ENCODE data around the gene CDYL.

The CDYL gene

DNA sequence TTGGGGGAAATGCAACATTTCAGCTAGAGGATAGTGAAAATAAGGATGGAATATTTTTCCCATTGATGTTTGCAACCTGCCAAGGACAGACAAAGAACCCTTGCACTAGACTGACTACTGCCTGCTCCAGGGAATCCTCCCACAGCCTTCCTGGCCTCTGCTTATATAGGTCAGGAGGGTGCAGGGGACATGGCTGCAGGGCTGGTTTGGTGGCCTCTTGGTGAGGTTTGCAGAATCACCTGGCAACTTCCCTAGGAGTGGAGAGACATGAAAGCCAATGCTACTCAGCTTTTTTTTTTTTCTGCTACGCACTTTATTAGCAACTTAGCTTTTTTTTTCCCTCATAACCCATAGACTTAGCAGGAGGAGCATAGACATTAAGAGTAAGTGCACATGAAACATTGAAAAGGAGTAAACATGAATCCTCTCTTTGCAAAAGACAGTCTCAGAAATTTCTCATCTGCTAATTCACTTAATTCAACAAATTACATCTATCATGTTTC lies 39.8 kb upstream of the CDYL start:
- H3K79me2 ChIP-seq (ENCODE audit: insufficient read depth, low read depth): no peaks in the 10 kb centered on the region
- H3K4me2 ChIP-seq: no peak overlapping the region
- no peaks in the 10 kb centered on the region for H3K4me1 ChIP-seq (ENCODE audit: low read depth, poor library complexity, severe bottlenecking)
- H3K27ac ChIP-seq: no peak overlapping the region
- no peak overlapping the region for H2AFZ ChIP-seq (ENCODE audit: low read depth)
- H3K4me3 ChIP-seq (IDR thresholded peaks at IDR 0.05; ENCODE audit: insufficient read depth, low read depth, low read length): no peak overlapping the region
- no peak for TF ChIP-seq CTCF (conservative IDR thresholded peaks at IDR 0.05; ENCODE audit: low read depth, low read length)
- no peaks in the 10 kb centered on the region for H4K20me1 ChIP-seq (ENCODE audit: insufficient read depth)
- H3K27me3 ChIP-seq (ENCODE audit: insufficient read depth, low read depth): no peaks in the 10 kb centered on the region
- no peak overlapping the region for H3K9ac ChIP-seq
- no peaks in the 10 kb centered on the region for H3K36me3 ChIP-seq (ENCODE audit: insufficient read depth)

DNA sequence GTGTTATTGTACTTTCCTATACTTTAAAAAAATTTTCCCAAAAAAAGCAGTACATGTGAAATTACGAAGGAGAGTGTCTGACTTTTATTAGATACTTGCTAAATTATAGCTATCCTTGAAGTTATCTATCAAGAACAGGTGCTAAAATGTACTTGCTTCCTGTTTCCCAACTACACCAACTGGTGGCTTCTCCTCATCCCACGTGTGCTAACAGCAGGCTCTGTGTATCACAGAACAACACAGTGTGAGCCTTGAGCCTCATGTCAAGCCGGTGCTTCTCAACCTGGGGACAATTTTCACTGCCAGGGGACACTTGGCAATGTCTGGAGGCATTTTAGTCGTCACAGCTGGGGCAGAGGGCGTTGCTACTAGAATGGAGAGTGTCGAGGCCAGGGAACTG lies 36.2 kb upstream of the CDYL start:
- Histone ChIP-seq H3K79me2 (ENCODE audit: insufficient read depth, low read depth) (no peaks in the 10 kb centered on the region), H3K4me1 (ENCODE audit: low read depth, poor library complexity, severe bottlenecking) (no peaks in the 10 kb centered on the region), H4K20me1 (ENCODE audit: insufficient read depth) (no peaks in the 10 kb centered on the region), H3K27me3 (ENCODE audit: insufficient read depth, low read depth) (no peaks in the 10 kb centered on the region), H3K27ac (no peak overlapping the region), H3K4me3 (IDR thresholded peaks at IDR 0.05; ENCODE audit: insufficient read depth, low read depth, low read length) (no peak overlapping the region), H2AFZ (ENCODE audit: low read depth) (no peak overlapping the region), H3K36me3 (ENCODE audit: insufficient read depth) (no peaks in the 10 kb centered on the region), H3K4me2 (no peak overlapping the region), H3K9ac (no peak overlapping the region)
- TF ChIP-seq CTCF (conservative IDR thresholded peaks at IDR 0.05; ENCODE audit: low read depth, low read length): no peak

GRCh38 chr6:4743062-4743461 lies 33.1 kb upstream of the CDYL start:
- Histone ChIP-seq H3K4me3 (IDR thresholded peaks at IDR 0.05; ENCODE audit: insufficient read depth, low read depth, low read length) (no peak overlapping the region), H4K20me1 (ENCODE audit: insufficient read depth) (no peaks in the 10 kb centered on the region), H3K36me3 (ENCODE audit: insufficient read depth) (no peaks in the 10 kb centered on the region), H2AFZ (ENCODE audit: low read depth) (no peak overlapping the region), H3K4me1 (ENCODE audit: low read depth, poor library complexity, severe bottlenecking) (no peaks in the 10 kb centered on the region), H3K27ac (no peak overlapping the region), H3K9ac (no peak overlapping the region), H3K79me2 (ENCODE audit: insufficient read depth, low read depth) (no peaks in the 10 kb centered on the region), H3K4me2 (no peak overlapping the region), H3K27me3 (ENCODE audit: insufficient read depth, low read depth) (no peaks in the 10 kb centered on the region)
- no peak for TF ChIP-seq CTCF (conservative IDR thresholded peaks at IDR 0.05; ENCODE audit: low read depth, low read length)

DNA sequence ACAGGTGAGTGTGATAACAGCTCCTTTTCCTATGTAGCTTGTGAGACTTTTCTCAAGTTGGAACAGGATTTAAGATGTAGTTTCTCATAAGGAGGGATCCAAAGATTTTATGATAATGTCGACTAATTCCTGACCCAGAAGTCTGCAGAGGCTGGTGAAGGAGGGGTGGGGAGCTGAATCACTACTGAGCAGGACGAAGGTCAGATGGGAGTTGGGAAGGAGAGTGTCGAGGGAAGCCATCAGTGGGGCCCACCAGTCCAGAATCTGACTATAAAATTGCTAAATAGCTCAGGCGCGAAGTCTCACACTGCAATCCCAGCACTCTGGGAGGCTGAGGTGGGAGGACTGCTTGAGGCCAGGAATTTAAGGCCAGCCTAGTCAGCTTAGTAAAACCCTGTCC lies 32.3 kb upstream of the CDYL start:
- Histone ChIP-seq H3K27me3 (ENCODE audit: insufficient read depth, low read depth) (no peaks in the 10 kb centered on the region), H3K9ac (no peak overlapping the region), H3K4me1 (ENCODE audit: low read depth, poor library complexity, severe bottlenecking) (no peaks in the 10 kb centered on the region), H4K20me1 (ENCODE audit: insufficient read depth) (no peaks in the 10 kb centered on the region), H3K4me3 (IDR thresholded peaks at IDR 0.05; ENCODE audit: insufficient read depth, low read depth, low read length) (no peak overlapping the region), H3K4me2 (no peak overlapping the region), H2AFZ (ENCODE audit: low read depth) (no peak overlapping the region), H3K79me2 (ENCODE audit: insufficient read depth, low read depth) (no peaks in the 10 kb centered on the region), H3K36me3 (ENCODE audit: insufficient read depth) (no peaks in the 10 kb centered on the region), H3K27ac (no peak overlapping the region)
- no peak for TF ChIP-seq CTCF (conservative IDR thresholded peaks at IDR 0.05; ENCODE audit: low read depth, low read length)
